ENCODE results near the gene TSR2. TPM values are rescaled to one million over a fixed set of nuclear protein-coding genes. Genes with fewer than 3 reads are reported as not detected.

The TSR2 gene
- total RNA-seq, 1 experiment from 2014 or later, result 27.9 TPM

GRCh38 chrX:54419559-54420302 lies 20.5 kb upstream of the TSR2 start:
- no peaks in the 10 kb centered on the region for H3K9me2 ChIP-seq (ENCODE audit: insufficient read depth)
- no peak for ATAC-seq
- H3K27ac ChIP-seq (ENCODE audit: low read depth, low read length), result no peak overlapping the region
- ChIA-PET RAD21 (ENCODE audit: low non-redundant PET in 1 of 2, low total read pairs in 2 of 2, uncharacterized antibody in 2 of 2, unreplicated experiment in 2 of 2) (no interaction called here), POLR2A (no interaction called here), CTCF (no interaction called here)
- BruUV-seq (replicated peaks), result no TSS peak
- H3K4me3 ChIP-seq (replicated peaks in 1 of 2; ENCODE audit: low read depth in 1 of 2, low read length in 2 of 2), result no peak overlapping the region
- no peak overlapping the region for H3K9ac ChIP-seq (ENCODE audit: low read length)
- H3K79me2 ChIP-seq (ENCODE audit: insufficient read depth, low read length), result no peaks in the 10 kb centered on the region
- TF ChIP-seq EGR1 (IDR thresholded peaks at IDR 0.05; ENCODE audit: low read depth) (no peak), ELF1 (IDR thresholded peaks at IDR 0.05; ENCODE audit: borderline replicate concordance, low read depth) (no peak), CBX3 (IDR thresholded peaks at IDR 0.05; ENCODE audit: low read depth) (no peak), ZNF274 (IDR thresholded peaks at IDR 0.05; ENCODE audit: low read depth, low read length) (no peak), SIN3A (IDR thresholded peaks at IDR 0.05; ENCODE audit: low read depth) (no peak), JUND (IDR thresholded peaks at IDR 0.05) (no peak), RAD21 (IDR thresholded peaks at IDR 0.05; ENCODE audit: low read depth) (no peak), YY1 (IDR thresholded peaks at IDR 0.05; ENCODE audit: extremely low read depth, insufficient replicate concordance, low read depth, low read length) (no peak), POLR2AphosphoS5 (IDR thresholded peaks at IDR 0.05; ENCODE audit: low read depth, low read length) (no peak), FOSL1 (IDR thresholded peaks at IDR 0.05; ENCODE audit: low read depth) (no peak)
- TF ChIP-seq, protein P1, sequence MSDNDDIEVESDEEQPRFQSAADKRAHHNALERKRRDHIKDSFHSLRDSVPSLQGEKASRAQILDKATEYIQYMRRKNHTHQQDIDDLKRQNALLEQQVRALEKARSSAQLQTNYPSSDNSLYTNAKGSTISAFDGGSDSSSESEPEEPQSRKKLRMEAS (IDR thresholded peaks at IDR 0.05), result no peak
- TF ChIP-seq, protein P2, sequence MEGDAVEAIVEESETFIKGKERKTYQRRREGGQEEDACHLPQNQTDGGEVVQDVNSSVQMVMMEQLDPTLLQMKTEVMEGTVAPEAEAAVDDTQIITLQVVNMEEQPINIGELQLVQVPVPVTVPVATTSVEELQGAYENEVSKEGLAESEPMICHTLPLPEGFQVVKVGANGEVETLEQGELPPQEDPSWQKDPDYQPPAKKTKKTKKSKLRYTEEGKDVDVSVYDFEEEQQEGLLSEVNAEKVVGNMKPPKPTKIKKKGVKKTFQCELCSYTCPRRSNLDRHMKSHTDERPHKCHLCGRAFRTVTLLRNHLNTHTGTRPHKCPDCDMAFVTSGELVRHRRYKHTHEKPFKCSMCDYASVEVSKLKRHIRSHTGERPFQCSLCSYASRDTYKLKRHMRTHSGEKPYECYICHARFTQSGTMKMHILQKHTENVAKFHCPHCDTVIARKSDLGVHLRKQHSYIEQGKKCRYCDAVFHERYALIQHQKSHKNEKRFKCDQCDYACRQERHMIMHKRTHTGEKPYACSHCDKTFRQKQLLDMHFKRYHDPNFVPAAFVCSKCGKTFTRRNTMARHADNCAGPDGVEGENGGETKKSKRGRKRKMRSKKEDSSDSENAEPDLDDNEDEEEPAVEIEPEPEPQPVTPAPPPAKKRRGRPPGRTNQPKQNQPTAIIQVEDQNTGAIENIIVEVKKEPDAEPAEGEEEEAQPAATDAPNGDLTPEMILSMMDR (IDR thresholded peaks at IDR 0.05 in 2 of 3, conservative IDR thresholded peaks at IDR 0.05 in 1 of 3; ENCODE audit: borderline replicate concordance in 1 of 3, insufficient read depth in 1 of 3, low read depth in 2 of 3, low read length in 2 of 3), result no peak
- TF ChIP-seq, protein P3, sequence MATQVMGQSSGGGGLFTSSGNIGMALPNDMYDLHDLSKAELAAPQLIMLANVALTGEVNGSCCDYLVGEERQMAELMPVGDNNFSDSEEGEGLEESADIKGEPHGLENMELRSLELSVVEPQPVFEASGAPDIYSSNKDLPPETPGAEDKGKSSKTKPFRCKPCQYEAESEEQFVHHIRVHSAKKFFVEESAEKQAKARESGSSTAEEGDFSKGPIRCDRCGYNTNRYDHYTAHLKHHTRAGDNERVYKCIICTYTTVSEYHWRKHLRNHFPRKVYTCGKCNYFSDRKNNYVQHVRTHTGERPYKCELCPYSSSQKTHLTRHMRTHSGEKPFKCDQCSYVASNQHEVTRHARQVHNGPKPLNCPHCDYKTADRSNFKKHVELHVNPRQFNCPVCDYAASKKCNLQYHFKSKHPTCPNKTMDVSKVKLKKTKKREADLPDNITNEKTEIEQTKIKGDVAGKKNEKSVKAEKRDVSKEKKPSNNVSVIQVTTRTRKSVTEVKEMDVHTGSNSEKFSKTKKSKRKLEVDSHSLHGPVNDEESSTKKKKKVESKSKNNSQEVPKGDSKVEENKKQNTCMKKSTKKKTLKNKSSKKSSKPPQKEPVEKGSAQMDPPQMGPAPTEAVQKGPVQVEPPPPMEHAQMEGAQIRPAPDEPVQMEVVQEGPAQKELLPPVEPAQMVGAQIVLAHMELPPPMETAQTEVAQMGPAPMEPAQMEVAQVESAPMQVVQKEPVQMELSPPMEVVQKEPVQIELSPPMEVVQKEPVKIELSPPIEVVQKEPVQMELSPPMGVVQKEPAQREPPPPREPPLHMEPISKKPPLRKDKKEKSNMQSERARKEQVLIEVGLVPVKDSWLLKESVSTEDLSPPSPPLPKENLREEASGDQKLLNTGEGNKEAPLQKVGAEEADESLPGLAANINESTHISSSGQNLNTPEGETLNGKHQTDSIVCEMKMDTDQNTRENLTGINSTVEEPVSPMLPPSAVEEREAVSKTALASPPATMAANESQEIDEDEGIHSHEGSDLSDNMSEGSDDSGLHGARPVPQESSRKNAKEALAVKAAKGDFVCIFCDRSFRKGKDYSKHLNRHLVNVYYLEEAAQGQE (IDR thresholded peaks at IDR 0.05; ENCODE audit: low read depth), result no peak
- H3K27me3 ChIP-seq (ENCODE audit: insufficient read depth, low read length), result no peaks in the 10 kb centered on the region
- no peaks in the 10 kb centered on the region for H3K9me3 ChIP-seq (ENCODE audit: control insufficient read depth in 1 of 2, insufficient read depth in 1 of 2, low read depth in 1 of 2, low read length in 2 of 2)
- no peaks in the 10 kb centered on the region for H3K4me1 ChIP-seq (ENCODE audit: control insufficient read depth in 1 of 2, insufficient read depth in 2 of 2, low read length in 2 of 2)
- intact Hi-C loops (cut with micrococcal nuclease), result no loop called here
- H3K4me2 ChIP-seq (ENCODE audit: low read length), result no peak overlapping the region
- DNase-seq (ENCODE audit: low read depth, low spot score), result no peak
- H4K20me1 ChIP-seq (ENCODE audit: insufficient read depth), result no peaks in the 10 kb centered on the region
- H3K36me3 ChIP-seq (ENCODE audit: control insufficient read depth in 1 of 2, insufficient read depth in 2 of 2, low read length in 2 of 2), result no peaks in the 10 kb centered on the region
- H2AFZ ChIP-seq (ENCODE audit: low read depth, low read length, poor library complexity, severe bottlenecking), result no peak overlapping the region

Data from HCT116 (cell line).